Measurements from ENCODE around the gene TIMM21. TPM values are rescaled to one million over a fixed set of nuclear protein-coding genes. Genes with fewer than 3 reads are reported as not detected.

Gene TIMM21, protein sequence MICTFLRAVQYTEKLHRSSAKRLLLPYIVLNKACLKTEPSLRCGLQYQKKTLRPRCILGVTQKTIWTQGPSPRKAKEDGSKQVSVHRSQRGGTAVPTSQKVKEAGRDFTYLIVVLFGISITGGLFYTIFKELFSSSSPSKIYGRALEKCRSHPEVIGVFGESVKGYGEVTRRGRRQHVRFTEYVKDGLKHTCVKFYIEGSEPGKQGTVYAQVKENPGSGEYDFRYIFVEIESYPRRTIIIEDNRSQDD
- 18.8 and 22.6 TPM in 2 replicates for total RNA-seq

DNA sequence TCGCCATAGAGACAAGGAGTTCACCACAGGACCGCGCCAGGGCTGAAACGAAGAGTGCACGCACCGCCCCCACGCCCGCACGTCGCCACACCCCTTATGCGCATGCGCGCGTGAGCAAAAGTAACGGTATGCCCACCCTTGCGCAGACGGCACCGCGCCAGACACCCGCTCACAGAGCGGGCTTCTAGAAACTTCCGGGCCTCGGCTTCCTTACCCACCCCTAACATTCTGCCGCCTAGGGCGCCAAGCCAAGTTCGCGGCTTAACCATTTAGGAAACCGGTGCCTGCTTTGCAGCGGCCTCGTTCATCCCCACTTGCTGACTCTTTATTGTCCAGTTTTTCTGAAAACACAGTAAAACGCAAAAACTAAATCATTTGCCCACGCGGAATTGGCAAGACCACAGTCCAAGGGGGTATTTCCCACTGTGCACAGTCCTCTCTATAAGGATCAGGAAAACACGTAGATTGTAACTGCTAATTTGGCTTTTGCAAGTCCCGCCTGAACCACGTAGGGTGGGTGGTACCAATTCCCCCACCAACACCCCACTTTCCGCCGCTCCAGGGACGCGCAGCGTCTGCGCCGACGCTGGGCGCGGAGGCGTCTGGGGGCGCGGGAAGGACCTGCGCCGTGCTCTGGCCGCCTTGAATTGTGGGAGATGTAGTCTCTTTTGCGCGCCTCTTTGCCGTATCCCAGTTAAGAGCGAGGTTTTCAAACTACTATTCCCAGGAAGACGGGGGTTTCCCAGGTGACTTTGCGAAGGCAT, at the start of gene TIMM21, which contains the start of gene FBXO15:
Gene TIMM21 (plus strand): TSS at position 745 of the 764 bp plus-strand sequence. CDS start 286 bp downstream, outside the sequence.
Gene FBXO15 (minus strand): TSS at position 56 of the 764 bp plus-strand sequence. CDS start 49 bp downstream, at position 7.

Other genes with a start within 250 kb of the TIMM21 start
- 0.26 and 0.86 TPM in 2 replicates for gene FBXO15, start 689 bp upstream of the TIMM21 start, total RNA-seq
- 22.7 and 29.1 TPM in 2 replicates for gene CYB5A, start 143.4 kb downstream of the TIMM21 start, total RNA-seq
- gene C18orf63, start 167.3 kb downstream of the TIMM21 start, total RNA-seq, result not detected in 2 replicates

Measured in articular chondrocyte of knee joint (primary cell).